ENCODE measurements around the gene ADAMTS8. TPM values are rescaled to one million over a fixed set of nuclear protein-coding genes. Genes with fewer than 3 reads are reported as not detected.

ADAMTS8 gene
- total RNA-seq, 1 donor from 2014 or later: 0.96 TPM

DNA sequence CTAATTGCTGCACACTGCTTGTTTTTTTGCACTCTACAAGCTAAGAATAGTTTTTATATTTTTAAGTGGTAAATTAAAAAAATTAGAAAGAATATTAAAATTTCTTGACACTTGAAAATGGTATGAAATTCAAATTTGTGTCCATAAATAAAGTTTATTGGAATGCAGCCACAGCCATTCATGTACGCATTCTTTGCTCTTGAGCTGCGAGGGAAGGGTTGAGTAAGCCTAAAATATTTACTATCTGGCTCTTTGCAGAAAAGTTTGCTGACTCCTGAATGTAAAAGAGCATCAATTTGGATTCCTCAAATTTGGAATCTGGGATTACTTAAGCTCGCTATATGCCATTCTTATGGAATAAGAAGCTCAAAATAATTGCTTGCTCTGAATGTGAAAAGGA lies 3.4 kb upstream of the ADAMTS8 start:
- peaks cover 1% of the 10 kb centered on the region for H3K36me3 Mint-ChIP-seq
- no peak overlapping the region for H3K27ac Mint-ChIP-seq

DNA sequence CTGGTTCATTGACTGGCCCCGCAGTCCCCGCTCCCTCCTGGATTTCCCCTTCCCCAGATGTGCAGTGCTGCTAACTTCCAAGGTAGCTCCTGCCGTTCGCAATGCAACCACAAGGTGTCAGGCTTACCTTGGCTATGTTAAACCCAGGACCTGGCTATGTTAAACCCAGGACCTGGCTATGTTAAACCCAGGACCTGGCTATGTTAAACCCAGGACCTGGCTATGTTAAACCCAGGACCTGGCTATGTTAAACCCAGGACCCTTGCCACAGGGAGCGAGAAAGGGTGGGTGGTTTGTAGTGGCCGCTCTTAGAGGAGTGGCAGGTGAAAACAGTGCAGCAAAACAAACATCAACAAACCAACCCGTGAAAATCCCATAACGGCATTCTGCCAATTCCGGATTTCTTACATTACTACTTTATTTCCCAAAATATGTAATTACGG lies 2.9 kb upstream of the ADAMTS8 start:
- H3K9me3 Mint-ChIP-seq: no peaks in the 10 kb centered on the region
- TF ChIP-seq, protein P1, sequence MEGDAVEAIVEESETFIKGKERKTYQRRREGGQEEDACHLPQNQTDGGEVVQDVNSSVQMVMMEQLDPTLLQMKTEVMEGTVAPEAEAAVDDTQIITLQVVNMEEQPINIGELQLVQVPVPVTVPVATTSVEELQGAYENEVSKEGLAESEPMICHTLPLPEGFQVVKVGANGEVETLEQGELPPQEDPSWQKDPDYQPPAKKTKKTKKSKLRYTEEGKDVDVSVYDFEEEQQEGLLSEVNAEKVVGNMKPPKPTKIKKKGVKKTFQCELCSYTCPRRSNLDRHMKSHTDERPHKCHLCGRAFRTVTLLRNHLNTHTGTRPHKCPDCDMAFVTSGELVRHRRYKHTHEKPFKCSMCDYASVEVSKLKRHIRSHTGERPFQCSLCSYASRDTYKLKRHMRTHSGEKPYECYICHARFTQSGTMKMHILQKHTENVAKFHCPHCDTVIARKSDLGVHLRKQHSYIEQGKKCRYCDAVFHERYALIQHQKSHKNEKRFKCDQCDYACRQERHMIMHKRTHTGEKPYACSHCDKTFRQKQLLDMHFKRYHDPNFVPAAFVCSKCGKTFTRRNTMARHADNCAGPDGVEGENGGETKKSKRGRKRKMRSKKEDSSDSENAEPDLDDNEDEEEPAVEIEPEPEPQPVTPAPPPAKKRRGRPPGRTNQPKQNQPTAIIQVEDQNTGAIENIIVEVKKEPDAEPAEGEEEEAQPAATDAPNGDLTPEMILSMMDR (IDR thresholded peaks at IDR 0.05; ENCODE audit: unreplicated experiment): peak; percentile 77
- no peak overlapping the region for H3K27ac Mint-ChIP-seq
- peaks cover 1% of the 10 kb centered on the region for H3K36me3 Mint-ChIP-seq
- H3K27me3 Mint-ChIP-seq (ENCODE audit: low read depth): peaks cover 43% of the 10 kb centered on the region
- peaks cover 23% of the 10 kb centered on the region for H3K4me1 Mint-ChIP-seq
- H3K4me3 Mint-ChIP-seq: no peak overlapping the region
- DNase-seq (ENCODE audit: low spot score in 2 of 2, unreplicated experiment in 2 of 2): peak in 1 of 2 experiments; percentile 85

More for the DNA sequence above, 3.4 kb upstream of the ADAMTS8 start:
- no peaks in the 10 kb centered on the region for H3K9me3 Mint-ChIP-seq
- TF ChIP-seq, protein P1 (IDR thresholded peaks at IDR 0.05; ENCODE audit: unreplicated experiment): peak; percentile 14
- H3K4me3 Mint-ChIP-seq: no peak overlapping the region
- H3K27me3 Mint-ChIP-seq (ENCODE audit: low read depth): peaks cover 39% of the 10 kb centered on the region
- H3K4me1 Mint-ChIP-seq: peaks cover 27% of the 10 kb centered on the region
- DNase-seq (ENCODE audit: low spot score in 2 of 2, unreplicated experiment in 2 of 2): no peak

DNA sequence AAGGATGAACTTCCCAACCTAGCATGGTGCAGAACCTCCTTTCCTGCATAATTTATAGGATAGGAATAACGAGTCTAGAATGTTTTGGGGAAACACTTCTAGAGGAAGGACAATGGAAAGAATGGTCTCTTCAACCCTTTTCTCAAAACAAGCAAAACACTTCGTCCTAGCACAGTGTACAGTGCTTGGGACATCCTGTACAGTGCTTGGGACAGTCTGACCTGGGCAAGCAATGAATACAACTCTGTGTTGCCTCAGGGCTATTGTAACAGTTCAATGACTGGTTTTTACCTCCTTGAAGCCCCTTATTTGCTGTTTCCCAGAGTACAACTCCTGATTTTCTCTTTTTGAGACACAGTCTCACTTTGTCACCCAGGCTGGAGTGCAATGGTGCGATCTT lies 1.6 kb upstream of the ADAMTS8 start:
- Mint-ChIP-seq H3K36me3 (peaks cover 1% of the 10 kb centered on the region), H3K4me1 (peaks cover 15% of the 10 kb centered on the region), H3K27me3 (ENCODE audit: low read depth) (peaks cover 57% of the 10 kb centered on the region), H3K9me3 (no peaks in the 10 kb centered on the region), H3K27ac (no peak overlapping the region), H3K4me3 (no peak overlapping the region)
- DNase-seq (ENCODE audit: low spot score in 2 of 2, unreplicated experiment in 2 of 2): no peak
- TF ChIP-seq, protein P1 (IDR thresholded peaks at IDR 0.05; ENCODE audit: unreplicated experiment): no peak

DNA sequence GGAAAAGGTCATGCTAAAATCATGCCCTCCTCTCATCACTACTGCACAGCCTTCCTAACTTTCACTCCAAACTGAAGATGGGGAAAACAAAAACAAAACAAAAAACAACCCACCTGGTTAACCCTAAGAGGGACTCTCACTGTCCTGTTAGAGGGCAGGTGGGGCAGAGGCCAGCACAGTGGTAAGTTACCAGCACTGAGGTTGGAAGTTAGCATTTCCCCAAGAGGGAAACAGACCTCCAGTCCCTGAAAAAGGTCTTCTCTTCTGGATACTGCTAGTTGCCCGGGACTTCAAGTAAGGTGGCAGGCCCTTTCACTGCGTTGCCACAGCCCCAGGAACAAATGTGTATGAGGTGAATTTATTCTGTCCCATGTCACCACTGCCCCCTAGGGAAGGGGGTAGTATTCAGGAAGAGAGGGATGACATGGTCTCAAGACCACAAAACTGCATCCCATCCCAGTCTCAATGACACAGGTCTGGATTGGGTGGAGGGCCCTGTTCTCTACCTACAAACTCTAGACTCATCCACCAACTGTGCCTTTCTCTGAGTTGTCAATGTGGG lies 792 bp upstream of the ADAMTS8 start:
- DNase-seq (ENCODE audit: low spot score in 2 of 2, unreplicated experiment in 2 of 2): no peak
- peaks cover 1% of the 10 kb centered on the region for H3K36me3 Mint-ChIP-seq
- H3K4me3 Mint-ChIP-seq: peak overlapping the region; percentile 70
- H3K9me3 Mint-ChIP-seq: no peaks in the 10 kb centered on the region
- H3K27me3 Mint-ChIP-seq (ENCODE audit: low read depth): peaks cover 65% of the 10 kb centered on the region
- TF ChIP-seq, protein P1 (IDR thresholded peaks at IDR 0.05; ENCODE audit: unreplicated experiment): no peak
- peaks cover 18% of the 10 kb centered on the region for H3K4me1 Mint-ChIP-seq
- no peak overlapping the region for H3K27ac Mint-ChIP-seq

DNA sequence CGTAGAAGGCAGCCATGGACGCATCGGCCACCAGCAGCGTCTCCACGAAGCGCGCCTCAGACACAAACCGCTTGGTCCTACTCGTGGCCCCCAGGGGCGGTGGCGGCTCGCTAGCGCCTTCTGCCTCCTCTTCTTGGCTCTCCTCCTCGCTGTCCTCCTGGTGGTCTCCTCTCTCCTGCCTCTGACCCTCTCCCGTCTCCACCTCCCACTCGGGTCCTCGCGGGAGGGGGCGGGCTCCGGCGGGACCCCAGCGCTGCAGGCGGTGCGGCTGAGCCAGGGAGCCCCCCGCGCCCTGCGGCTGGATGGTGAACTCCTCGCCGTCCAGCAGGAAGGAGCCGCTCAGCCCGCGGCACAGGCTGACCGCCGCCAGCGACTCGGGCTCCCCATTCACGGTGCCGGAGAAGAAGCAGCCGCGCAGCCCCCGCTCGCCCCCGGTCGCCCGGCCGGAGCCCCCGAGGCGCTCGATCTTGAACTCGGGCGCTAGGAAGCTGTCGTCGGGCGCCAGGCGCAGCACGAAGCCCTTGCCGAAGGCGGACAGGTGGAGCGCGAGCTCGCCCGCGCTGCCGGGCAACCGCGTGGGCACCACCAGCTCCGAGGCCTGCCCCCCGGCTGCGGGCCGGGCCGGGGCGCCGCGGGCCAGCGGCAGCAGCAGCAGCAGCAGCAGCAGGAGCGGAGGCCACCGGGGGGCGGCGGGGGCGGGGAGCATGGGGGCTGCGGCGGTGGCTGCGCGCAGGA lies 661 bp downstream of the ADAMTS8 start:
- Mint-ChIP-seq H3K36me3 (peaks cover 1% of the 10 kb centered on the region), H3K4me1 (peaks cover 22% of the 10 kb centered on the region), H3K27me3 (ENCODE audit: low read depth) (peaks cover 70% of the 10 kb centered on the region), H3K4me3 (peak overlapping the region; percentile 63), H3K9me3 (no peaks in the 10 kb centered on the region), H3K27ac (no peak overlapping the region)
- no peak for DNase-seq (ENCODE audit: low spot score in 2 of 2, unreplicated experiment in 2 of 2)
- TF ChIP-seq, protein P1 (IDR thresholded peaks at IDR 0.05; ENCODE audit: unreplicated experiment): no peak

Measured in mesothelial cell of epicardium (in vitro differentiated cells).